ENCODE results near the gene MAGI2.

The MAGI2 gene

DNA sequence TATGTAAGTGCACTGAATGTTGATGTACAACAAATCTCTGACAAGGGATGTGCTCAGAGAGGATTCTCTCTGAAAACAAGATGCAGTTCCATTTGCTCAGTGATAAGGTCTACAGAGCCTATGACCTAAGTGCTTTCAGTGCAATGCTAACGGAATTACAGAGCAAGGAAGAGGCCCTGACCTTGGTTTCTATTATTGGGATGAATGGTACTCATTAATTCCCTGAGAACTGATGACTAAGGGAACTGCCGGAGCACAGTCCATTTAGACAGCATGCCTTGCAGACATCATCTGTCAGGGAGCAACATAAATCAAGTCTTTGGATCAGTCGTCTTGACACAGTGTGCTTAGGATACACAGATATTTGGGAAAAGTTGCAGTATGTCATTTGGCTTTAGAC, 1314.1 kb downstream of the MAGI2 start:
- DNase-seq (ENCODE audit: low spot score) = no peak

DNA sequence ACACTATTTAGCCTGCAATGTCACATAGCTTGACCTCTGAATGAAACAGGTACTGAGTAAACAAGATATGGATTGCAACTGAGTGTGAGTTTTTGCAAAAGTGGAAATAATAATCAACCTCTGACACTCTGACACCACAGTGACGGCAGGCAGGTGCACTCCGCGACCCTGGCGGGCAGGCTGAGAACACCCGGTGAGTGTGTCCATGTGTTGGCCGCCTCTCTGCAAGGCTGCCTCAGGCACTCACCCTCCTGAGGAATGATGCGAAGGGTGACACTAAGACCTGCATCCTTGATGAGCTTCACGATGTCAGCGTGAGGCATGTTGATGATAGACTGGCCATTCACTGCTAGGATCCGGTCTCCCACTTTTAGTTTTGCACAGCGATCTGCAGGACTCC, 1318.7 kb downstream of the MAGI2 start:
- DNase-seq (ENCODE audit: low spot score) = no peak

DNA sequence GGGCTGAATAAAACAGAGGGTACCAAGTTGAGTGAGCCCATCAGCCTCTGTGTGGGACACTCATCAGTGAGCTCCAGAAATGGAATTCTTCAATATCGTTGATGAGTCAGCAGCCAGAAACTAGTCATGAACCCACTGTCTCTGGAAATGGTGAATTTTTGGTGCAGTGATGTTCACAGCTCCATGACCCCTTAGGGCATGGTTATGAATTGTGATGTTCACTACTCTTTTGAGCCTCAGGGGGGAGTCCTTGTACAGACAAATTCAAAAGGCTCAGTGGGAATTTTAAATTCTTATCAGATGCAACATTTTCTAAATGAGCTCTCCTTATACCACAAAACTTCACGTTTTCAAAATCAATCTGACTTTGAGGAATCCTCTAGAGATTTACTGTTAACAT, 1319.2 kb downstream of the MAGI2 start:
- DNase-seq (ENCODE audit: low spot score) = no peak

DNA sequence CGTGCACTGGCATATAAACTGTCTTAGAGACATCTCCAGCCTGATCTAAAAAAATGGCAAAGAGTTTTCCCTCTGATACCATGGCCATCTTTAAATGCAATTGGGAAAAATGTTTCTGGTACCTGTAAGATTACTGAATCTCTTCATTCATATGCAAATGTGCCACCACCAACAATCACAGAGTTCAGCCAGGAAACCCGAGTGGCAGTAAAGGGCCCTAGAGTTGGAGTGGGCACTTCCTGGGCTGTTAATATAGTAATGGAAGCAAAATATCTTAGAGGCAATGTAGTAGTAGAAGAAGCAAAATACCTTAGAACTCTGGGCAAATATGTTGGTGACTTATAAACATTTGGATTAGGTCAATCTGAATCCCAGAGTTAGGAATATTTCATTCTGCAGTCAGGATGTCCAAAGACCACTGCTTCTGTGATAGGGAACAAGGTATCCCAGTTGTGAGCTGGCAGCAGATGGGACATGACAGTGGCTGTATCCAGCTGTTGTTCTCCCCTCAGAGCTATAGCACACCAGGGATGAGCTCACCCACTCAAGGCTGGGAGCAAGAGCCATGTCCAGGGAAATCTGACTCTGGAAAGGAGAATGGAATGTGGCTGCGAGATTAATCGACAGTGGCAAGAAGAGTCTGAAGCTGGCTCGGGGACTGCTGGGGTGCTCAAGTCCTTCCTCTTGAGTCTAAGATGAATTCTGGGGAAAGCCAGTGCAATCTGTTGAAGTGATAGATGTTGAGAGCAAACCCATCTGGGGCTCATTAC, 1322.8 kb downstream of the MAGI2 start:
- no peak for DNase-seq (ENCODE audit: low spot score)

DNA sequence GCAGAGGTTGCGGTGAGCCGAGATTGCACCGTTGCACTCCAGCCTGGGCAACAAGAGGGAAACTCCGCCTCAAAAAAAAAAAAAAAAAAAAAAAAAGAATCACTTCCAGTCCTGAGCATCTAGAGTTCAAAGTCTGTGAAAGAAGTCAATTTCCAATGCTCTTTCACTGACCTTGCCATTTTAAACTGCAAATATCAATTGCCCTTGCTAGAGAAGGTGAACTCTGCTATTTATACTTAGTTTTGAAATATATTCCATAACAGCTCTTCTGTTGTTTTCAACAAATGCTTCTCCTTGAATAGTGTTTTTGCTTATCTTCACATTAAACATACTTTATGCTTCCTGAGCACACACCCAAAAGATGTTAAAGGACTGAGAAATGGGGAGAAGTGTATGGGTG, 1323.6 kb downstream of the MAGI2 start:
- DNase-seq (ENCODE audit: low spot score) = no peak

DNA sequence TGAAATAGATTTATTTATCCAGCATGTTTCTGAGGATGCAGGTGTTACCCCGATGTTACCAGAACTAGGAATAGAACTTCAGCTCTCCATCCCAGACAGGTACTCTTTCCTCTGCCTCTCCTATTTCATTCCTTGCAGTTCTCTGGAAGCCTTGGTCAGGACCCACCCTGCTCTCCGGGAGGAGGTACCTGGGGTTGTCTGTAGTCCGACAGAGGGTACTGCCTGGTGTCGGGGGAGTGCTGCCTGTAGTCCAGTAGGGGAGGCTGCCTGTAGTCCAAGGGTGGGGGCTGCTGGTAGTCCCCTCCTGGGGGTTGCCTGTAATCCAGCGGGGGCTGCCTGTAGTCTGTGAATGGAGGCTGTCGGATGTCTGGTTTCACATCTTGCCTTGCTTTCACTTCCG, 1326.5 kb downstream of the MAGI2 start:
- DNase-seq (ENCODE audit: low spot score) = no peak

DNA sequence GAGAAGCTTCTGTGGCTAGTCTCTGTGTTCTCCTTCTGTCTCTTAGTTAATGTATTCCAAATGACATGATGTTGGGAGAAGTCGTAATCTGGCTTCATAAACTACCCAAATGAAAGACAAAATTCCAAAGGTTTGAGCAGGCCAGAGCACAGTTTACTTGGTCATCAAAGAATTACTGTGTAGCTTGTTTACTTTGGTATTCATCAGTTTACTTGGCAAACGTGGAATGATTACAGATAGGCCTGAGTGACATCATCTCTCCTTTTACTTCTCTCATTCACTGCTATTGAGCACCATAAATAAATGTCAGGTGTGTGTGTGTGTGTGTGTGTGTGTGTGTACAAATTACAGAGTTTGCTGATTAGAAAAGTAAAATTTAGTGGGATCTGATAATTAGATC, 1327.6 kb downstream of the MAGI2 start:
- no peak for DNase-seq (ENCODE audit: low spot score)

DNA sequence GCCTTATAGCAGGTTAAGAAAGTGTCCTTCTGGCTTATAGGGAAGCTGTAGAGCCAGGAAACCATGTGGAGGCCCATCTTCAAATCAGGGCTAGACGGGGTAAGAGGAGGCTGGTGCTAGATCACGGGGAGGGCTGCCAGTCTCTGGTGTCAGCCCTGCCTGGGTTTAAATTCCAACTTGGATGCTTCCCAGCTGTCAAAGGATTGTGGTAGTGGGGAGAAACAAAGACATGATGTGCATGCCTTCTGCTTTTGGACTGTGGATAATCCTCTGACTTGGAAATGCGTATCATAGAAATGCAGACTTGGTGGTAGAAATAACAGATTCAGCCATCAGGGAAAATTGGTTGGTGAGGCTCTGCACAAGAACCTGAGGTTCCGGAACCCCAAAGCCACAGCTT, 1329.3 kb downstream of the MAGI2 start:
- DNase-seq (ENCODE audit: low spot score) = no peak

DNA sequence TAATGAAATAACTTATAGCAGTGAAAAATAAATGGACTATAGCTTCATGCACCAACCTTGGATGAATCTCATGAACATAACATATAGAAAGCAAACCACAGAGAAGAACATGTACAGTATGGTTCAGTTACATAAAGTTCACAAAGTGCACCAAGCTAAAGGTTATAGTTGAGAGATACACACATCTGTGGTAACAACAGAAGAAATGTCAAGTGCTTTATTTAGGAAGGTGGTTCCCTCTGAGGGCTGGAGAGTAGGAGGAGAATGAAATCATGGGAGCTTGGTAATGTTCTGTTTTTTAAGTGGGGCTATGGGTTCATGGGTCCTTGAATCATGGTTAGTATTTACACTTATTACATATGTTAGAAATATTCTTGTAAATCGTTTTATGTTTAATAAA, 1331.6 kb downstream of the MAGI2 start:
- no peak for DNase-seq (ENCODE audit: low spot score)

DNA sequence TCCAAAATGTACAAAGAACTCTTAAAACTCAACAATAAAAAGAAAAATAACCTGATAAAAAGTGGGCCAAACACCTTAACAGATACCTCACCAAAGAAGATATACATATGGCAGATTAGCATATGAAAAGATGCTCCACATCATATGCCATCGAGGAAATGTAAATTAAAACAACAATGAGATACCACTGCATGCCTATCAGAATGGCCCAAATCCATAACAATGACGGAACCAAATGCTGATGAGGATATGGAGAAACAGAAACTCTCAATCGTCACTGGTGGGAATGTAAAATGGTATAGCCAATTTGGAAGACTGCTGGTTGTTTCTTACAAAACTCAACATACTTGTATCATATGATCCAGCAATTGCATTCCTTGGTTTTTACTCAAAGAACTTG, 1335.0 kb downstream of the MAGI2 start:
- DNase-seq (ENCODE audit: low spot score) = no peak

DNA sequence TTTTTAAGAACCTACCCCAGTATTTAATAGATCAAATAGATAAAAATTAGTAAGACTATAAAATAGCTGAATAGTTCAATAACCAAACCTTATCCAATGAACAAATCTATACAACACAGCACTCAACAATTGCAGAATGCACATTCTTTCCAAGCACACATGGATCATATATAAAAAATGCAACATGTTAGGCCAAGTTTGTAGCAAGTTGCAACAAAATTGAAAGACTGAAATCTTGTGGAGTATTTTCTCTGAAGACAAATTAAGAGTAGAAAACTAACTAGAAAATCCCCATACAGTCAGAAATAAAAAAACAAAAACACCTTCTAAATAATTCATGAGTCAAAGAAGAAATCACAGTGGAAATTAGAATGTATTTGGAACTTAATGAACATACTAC, 1337.6 kb downstream of the MAGI2 start:
- DNase-seq (ENCODE audit: low spot score) = no peak

DNA sequence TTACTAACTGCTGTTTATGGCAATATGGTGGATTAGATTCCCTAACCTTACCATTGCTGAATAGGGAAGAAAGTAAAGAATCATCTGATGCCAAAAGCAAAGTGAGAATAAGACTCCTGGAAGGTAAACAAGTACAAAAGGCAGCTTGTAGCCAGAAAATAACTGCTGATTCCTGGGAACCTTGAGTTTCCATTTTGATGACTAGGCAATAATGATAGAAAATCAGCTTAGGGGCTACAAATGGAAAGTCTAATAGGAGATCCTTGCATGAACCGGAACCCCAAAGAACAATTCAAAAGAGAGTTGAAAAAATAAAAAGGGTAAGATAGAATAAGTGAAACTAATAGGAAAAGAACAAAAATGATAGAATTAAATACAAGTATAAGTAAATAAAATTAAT, 1338.5 kb downstream of the MAGI2 start:
- no peak for DNase-seq (ENCODE audit: low spot score)

DNA sequence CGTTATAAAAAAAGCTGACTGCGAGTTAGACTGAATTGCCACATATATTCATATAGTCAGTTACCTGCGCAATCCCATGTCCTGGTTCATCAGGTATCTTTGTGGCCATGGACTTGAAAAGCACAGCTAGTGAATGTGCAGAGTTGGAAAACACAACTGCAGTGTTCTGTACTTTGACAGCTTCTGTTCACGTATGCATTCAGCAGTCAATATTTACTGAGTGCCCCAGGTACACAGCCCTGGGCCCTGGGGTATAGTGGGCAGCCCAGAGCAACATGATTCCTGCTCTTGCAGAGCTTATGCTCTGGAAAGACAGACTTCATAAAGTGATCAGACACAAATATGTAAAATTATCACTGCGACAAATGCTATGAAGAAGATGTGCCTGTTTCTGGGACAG, 1341.0 kb downstream of the MAGI2 start:
- DNase-seq (ENCODE audit: low spot score) = no peak

DNA sequence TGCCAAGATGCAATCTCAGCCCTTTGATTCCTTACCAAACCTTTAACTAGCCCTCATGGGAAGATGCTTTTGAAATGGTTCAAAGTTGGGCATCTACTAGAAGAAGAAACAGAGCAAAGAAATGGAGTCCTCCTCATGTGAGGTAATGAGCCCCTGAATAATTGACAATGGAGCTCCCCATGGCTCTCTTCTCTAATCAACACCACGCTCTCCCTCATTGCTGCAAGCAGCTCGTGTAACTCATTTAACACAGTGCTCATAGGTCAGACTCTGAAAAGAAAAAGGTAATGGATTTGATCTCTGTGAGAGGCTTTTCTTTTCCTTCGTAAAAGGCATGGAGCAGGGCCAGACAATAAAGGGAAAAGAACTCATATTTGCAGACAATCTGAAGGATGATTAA, 1342.1 kb downstream of the MAGI2 start:
- DNase-seq (ENCODE audit: low spot score) = no peak

DNA sequence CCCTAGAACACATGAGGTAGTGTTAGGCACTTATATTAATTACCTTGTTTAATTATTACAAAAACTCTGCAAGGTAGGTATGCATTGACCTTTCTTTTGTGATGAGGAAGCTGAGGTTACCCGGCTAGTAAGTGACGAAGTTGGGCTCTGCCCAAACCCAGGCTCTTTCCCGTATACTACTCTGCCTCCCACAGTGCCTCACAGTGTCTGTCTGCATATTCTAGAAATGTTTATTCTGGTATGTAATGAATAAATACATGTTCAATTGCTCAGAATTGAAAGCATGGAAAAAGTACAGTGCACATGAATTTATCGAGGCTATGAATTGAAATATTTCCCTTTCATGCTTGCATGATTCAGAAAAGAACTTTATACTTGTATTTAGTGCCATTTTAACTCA, 1350.0 kb downstream of the MAGI2 start:
- DNase-seq (ENCODE audit: low spot score) = no peak

DNA sequence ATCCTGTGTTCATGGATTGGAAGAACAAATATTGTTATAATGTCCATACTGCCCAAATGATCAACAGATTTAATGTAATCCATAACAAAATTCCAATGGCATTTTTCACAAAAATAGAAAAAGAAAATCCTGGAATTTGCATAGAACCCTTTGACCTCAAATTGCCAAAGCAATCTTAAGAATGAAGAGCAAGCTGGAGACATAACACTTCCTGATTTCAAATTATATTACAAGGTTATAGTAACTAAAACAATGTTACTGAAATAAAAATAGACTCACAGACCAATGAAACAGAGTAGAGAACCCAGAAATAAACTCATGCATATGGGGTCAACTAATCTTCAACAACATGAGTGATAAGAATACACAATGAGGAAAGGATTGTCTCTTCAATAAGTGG, 1352.4 kb downstream of the MAGI2 start:
- no peak for DNase-seq (ENCODE audit: low spot score)

DNA sequence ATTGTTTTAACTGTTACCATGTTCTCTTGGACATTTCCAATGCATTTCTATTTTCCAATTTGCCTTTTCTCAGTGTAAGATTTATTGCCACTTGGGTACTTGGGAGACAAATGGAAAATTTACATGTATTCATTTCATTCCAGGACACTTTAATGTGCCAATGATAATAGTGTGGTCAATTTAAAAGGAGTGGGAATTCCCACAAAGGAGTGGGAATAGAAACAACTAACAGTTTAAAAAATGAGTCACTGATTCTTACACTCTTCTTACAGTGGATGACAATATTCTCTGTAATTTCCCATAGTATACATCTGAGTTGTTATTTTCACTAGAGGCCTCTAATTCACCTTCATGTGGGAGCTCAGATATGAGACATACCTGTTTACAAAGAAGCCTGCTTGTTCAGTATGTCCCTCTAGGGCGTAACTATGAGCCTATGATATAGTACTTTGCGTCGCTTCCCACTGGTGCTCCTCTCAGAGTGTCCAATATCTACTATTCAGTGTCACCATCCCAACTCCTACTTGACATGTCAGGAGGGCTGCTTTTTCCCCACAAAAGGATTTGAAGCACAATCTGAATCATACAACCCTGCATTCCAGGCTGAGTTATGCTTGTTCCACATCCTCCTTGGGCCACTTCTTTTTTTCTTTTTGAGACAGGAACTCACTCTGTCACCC, 1353.6 kb downstream of the MAGI2 start:
- no peak for DNase-seq (ENCODE audit: low spot score)

DNA sequence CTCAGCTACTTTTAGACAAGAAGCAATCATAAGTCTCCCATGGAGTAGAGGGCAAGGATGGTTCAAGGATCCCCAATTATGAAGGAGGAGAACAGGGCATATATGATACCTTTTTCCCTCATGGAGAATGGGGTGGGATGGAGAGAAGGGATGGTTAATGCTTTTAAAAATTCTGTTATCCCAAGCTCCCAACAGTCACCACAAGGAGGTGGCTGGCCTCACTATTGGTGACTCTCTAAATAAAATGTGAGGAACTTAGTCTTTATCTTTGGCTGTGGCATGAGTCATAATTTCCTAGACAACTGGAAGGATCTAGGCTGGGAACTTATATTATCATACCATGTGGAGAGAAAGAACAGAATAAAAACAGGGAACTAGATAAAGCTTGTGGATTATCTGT, 1357.9 kb downstream of the MAGI2 start:
- DNase-seq (ENCODE audit: low spot score) = no peak

DNA sequence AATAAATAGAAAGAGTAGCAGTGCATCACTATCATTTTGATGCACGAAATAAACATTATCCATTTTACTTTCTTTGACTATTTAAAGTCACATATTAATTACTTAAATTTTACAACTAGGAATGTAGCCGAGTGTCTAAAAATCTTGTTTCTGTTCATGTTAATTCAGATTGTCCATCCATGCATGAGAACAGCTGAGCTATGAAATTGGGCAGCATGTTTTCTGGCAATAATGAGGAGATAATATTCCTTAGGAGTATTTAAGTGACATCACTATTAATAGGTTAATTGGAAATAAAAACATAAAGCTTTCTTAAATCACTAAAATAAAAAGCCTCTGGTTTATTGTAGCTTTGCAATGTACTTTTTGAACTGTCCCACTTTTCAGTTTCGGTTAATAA, 1361.1 kb downstream of the MAGI2 start:
- no peak for DNase-seq (ENCODE audit: low spot score)

DNA sequence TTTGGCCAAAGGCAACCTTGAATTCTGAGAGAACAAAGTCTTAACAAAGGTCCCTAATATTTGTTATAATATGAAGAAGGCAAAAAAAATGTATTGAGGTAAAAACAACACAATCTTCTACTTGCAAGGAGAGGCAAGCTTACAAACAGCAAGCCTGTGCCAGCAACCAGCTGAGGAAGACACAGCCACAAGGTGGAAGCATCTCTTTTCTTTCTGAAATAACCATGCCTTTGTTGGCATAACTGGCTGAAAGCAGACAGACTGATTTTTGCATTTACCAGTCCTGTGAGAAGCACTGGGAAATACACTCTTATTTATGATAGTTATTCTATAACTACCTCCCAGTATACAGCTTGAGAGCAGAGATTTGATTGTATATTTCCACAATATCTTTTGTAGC, 1362.9 kb downstream of the MAGI2 start:
- DNase-seq (ENCODE audit: low spot score) = no peak

DNA sequence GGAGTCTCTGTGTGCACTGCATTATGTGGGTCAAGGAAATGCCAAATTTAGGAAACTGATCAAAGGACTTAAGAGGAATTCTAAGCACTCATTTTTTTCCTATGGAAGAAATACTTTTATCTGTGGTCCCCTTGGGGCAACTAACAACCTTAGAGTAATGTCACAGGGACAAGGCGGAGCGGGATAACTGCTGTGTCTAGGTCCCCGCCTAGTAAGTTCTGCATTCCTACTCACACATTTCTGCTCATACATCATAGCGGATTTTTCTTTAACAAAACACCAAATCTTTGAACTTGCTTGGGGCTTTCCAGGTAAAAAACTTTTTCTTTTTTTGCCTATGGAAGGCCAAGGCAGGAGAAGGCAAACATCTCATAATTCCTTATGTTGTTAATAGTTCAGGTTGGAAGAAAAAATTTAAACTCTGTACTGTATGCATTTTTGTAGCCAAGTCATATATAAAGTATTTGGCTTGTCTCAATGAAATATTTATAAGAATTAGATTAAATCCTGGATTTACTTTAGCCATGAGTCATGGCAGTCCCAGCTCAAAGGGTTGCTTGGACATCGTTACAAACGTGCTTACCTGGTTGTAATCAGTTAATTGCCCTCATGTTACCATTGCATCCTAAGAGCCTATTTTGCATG, 1369.9 kb downstream of the MAGI2 start:
- DNase-seq (ENCODE audit: low spot score) = no peak

DNA sequence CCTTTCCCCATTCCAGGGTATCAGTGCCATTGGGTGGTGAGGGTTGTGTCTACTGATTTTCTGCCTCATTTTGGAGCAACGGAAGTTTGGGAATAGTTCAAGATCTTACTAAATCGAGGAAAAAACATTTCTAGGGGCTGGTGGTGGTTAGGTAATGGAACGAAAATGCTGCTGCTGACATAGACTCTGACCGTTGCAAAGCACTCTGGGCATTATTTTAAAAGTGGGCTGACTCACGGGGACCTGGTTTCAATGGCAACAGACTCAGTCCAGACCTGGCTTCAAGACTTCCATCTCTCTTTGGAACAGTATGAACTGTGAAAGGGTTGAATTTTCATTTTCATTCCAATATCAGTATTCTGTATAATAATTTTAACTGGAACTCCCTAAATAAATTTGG, 1370.9 kb downstream of the MAGI2 start:
- no peak for DNase-seq (ENCODE audit: low spot score)

DNA sequence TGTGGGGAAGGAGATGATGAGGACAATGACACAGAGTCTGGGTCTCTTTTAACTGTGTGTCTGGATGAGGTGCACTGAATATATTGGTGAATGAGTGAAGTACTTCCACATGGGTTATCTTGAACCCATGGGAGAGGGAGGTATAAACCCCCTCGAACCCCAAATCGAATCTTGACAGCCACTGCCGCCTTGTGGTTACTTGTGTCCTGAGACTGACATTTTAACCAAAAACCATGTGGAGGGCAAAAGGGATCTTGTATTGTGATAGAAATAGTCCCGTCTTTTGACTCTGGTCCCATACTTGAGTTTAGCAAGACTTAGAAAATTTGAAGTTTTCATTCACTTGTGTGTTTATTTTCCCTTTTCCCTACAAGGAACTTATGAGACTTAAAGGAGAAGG, 1371.6 kb downstream of the MAGI2 start:
- no peak for DNase-seq (ENCODE audit: low spot score)

DNA sequence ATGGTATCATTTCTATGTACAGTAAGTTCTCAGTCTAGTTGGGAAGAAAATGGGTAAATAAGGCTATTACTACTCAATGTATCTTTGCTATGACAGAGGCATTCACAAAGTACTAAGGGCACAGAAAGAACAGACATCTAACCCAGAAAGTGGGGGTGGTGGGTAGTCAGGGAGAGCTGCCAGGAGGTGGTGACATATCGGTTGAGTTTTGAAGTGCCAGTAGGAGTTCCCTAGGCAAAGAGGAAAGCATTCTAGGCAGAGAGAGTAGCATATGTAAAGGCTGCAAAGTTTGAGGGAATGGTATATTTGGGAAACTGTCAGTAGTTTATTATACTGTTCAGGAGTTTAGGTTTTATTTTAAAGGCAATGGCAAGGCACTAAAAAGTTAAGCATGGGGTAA, 1372.1 kb downstream of the MAGI2 start:
- DNase-seq (ENCODE audit: low spot score) = no peak
